H9 (cell line): ENCODE results near the gene SYNC. TPM values are rescaled to one million over a fixed set of nuclear protein-coding genes. Genes with fewer than 3 reads are reported as not detected.

Experiments
- DNase-seq: peaks from one replicate; pipeline ENCODE4 v3.0.0-alpha.2; 2017
- H2AFZ ChIP-seq: one replicate; pipeline ENCODE4 v1.6.1; 2013; ENCODE audit warnings: mild to moderate bottlenecking, low read length, control low read depth, moderate library complexity
- H2AK5ac ChIP-seq: 2 replicates; pipeline ENCODE4 v1.6.1; 2013; ENCODE audit warnings: low read length, control low read depth, mixed read lengths; ENCODE audit not compliant: insufficient read length
- H2BK120ac ChIP-seq: one replicate; pipeline ENCODE4 v1.6.1; 2013; ENCODE audit warnings: low read depth, mild to moderate bottlenecking, low read length, control low read depth, inconsistent platforms; ENCODE audit not compliant: poor library complexity, severe bottlenecking
- H2BK12ac ChIP-seq: 2 replicates; pipeline ENCODE4 v1.6.1; 2013; ENCODE audit warnings: low read length, control low read depth, mixed read lengths, low read depth; ENCODE audit not compliant: insufficient read length
- H2BK15ac ChIP-seq: 2 replicates; pipeline ENCODE4 v1.6.1; 2013; ENCODE audit warnings: low read depth, low read length, control low read depth
- H2BK20ac ChIP-seq: one replicate; pipeline ENCODE4 v1.6.1; 2013; ENCODE audit warnings: low read depth, mild to moderate bottlenecking, low read length, control low read depth, inconsistent platforms; ENCODE audit not compliant: poor library complexity, severe bottlenecking
- H2BK5ac ChIP-seq: 2 replicates; pipeline ENCODE4 v1.6.1; 2013; ENCODE audit warnings: low read length, control low read depth, mixed read lengths; ENCODE audit not compliant: insufficient read length
- H3K14ac ChIP-seq: 2 replicates; pipeline ENCODE4 v1.6.1; 2013; ENCODE audit warnings: low read length, control low read depth; ENCODE audit not compliant: insufficient read depth
- H3K18ac ChIP-seq: 2 replicates; pipeline ENCODE4 v1.6.1; 2013; ENCODE audit warnings: low read depth, mild to moderate bottlenecking, mixed read lengths, low read length, control low read depth; ENCODE audit not compliant: insufficient read length
- H3K23ac ChIP-seq: 2 replicates; pipeline ENCODE4 v1.6.1; 2013; ENCODE audit warnings: low read length, control low read depth, mixed read lengths, low read depth; ENCODE audit not compliant: insufficient read length
- H3K23me2 ChIP-seq: 2 replicates; pipeline ENCODE4 v1.6.1; 2013; ENCODE audit warnings: low read depth, mild to moderate bottlenecking, mixed read lengths, low read length, control low read depth; ENCODE audit not compliant: insufficient read length, poor library complexity, severe bottlenecking
- H3K27ac ChIP-seq: 2 replicates; pipeline ENCODE4 v1.5.1; 2013; ENCODE audit warnings: low read length, control low read depth, mixed read lengths, low read depth; ENCODE audit not compliant: insufficient read length
- H3K27me3 ChIP-seq: 2 replicates; pipeline ENCODE4 v1.6.1; 2013; ENCODE audit warnings: low read length, control low read depth, inconsistent platforms; ENCODE audit not compliant: insufficient read depth
- H3K4ac ChIP-seq: 2 replicates; pipeline ENCODE4 v1.6.1; 2013; ENCODE audit warnings: low read depth, mild to moderate bottlenecking, control low read depth, inconsistent platforms, low read length, moderate library complexity
- H3K4me1 ChIP-seq: 2 replicates; pipeline ENCODE4 v1.6.1; 2013; ENCODE audit warnings: low read length, control low read depth, inconsistent platforms; ENCODE audit not compliant: insufficient read depth
- H3K4me2 ChIP-seq: 2 replicates; pipeline ENCODE4 v1.6.1; 2013; ENCODE audit warnings: low read length, control low read depth, mixed read lengths; ENCODE audit not compliant: insufficient read length, insufficient read depth
- H3K56ac ChIP-seq: 2 replicates; pipeline ENCODE4 v1.6.1; 2013; ENCODE audit warnings: low read depth, mild to moderate bottlenecking, mixed read lengths, low read length, control low read depth; ENCODE audit not compliant: insufficient read length
- H3K79me1 ChIP-seq: 2 replicates; pipeline ENCODE4 v1.6.1; 2013; ENCODE audit warnings: low read depth, mild to moderate bottlenecking, moderate library complexity, low read length, control low read depth, inconsistent platforms; ENCODE audit not compliant: insufficient read depth, poor library complexity, severe bottlenecking
- H3K79me2 ChIP-seq: 2 replicates; pipeline ENCODE4 v1.6.1; 2013; ENCODE audit warnings: low read length, control low read depth, inconsistent platforms; ENCODE audit not compliant: insufficient read depth
- H3K9ac ChIP-seq: 2 replicates; pipeline ENCODE4 v1.6.1; 2013; ENCODE audit warnings: low read length, control low read depth, mixed read lengths; ENCODE audit not compliant: insufficient read length; ENCODE audit errors: extremely low read depth
- H3K9me3 ChIP-seq: one replicate; pipeline ENCODE4 v1.6.1; 2013; ENCODE audit warnings: low read depth, low read length, inconsistent platforms; ENCODE audit not compliant: control insufficient read depth
- H3T11ph ChIP-seq: one replicate; pipeline ENCODE4 v1.6.1; 2013; ENCODE audit warnings: mild to moderate bottlenecking, low read length, control low read depth, inconsistent platforms
- H4K20me1 ChIP-seq: one replicate; pipeline ENCODE4 v1.6.1; 2013; ENCODE audit not compliant: control insufficient read depth, insufficient read length, insufficient read depth
- H4K5ac ChIP-seq: 2 replicates; pipeline ENCODE4 v1.6.1; 2013; ENCODE audit warnings: low read depth, mild to moderate bottlenecking, mixed read lengths, low read length, control low read depth; ENCODE audit not compliant: insufficient read length
- H4K8ac ChIP-seq: replicated peaks from 2 replicates; pipeline ENCODE4 v1.6.1; 2013; ENCODE audit warnings: low read length, control low read depth, mixed read lengths, low read depth; ENCODE audit not compliant: insufficient read length
- H4K91ac ChIP-seq: 2 replicates; pipeline ENCODE4 v1.6.1; 2013; ENCODE audit warnings: low read depth, mild to moderate bottlenecking, moderate library complexity, mixed read lengths, low read length, control low read depth; ENCODE audit not compliant: insufficient read length
- H3K27ac Mint-ChIP-seq, 3 experiments: 2 replicates in 2 of 3; 3 replicates in 1 of 3; pipeline ENCODE4 v1.8.0; 2020 to 2021; ENCODE audit warnings: mixed read lengths in 3 of 3, mild to moderate bottlenecking in 1 of 3, moderate library complexity in 1 of 3
- H3K27me3 Mint-ChIP-seq: 2 replicates; pipeline ENCODE4 v1.8.0; 2021; ENCODE audit warnings: low read depth, mild to moderate bottlenecking, moderate library complexity, mixed read lengths
- H3K36me3 Mint-ChIP-seq, 3 experiments: 2 replicates in 2 of 3; 3 replicates in 1 of 3; pipeline ENCODE4 v1.8.0; 2020 to 2021; ENCODE audit warnings: low read depth in 3 of 3, mixed read lengths in 3 of 3; ENCODE audit not compliant: insufficient read depth in 1 of 3
- H3K4me1 Mint-ChIP-seq, 2 experiments: 2 replicates each; pipeline ENCODE4 v1.8.0; 2020; ENCODE audit warnings: mixed read lengths in 2 of 2
- H3K4me3 Mint-ChIP-seq, 2 experiments: 2 replicates in 1 of 2; 3 replicates in 1 of 2; pipeline ENCODE4 v1.8.0; 2020 to 2021; ENCODE audit warnings: mild to moderate bottlenecking in 2 of 2, mixed read lengths in 2 of 2, moderate library complexity in 1 of 2
- H3K9me3 Mint-ChIP-seq, 2 experiments: 2 replicates in 1 of 2; 3 replicates in 1 of 2; pipeline ENCODE4 v1.8.0; 2020; ENCODE audit warnings: mild to moderate bottlenecking in 2 of 2, mixed read lengths in 2 of 2, moderate library complexity in 1 of 2
- CTCF ChIP-seq: fragments of 200-600 bp; sonication (generic); conservative IDR thresholded peaks from 3 replicates; pipeline ENCODE4 v1.8.0; 2021; ENCODE audit warnings: antibody characterized with exemption, mild to moderate bottlenecking
- WGBS: extraction: QIAGEN DNeasy Blood & Tissue Kit; methylation state at CpG from one replicate; pipeline ENCODE4 v1.1.7; 2013; ENCODE audit warnings: missing lambda C conversion rate, low lambda C conversion rate, mixed read lengths; ENCODE audit not compliant: insufficient read length; ENCODE audit errors: extremely low coverage; 5-methylcytosine and 5-hydroxymethylcytosine counted together
- total RNA-seq: library from RNA; stranded (reverse); gene quantifications from 2 replicates; pipeline ENCODE4 v1.2.1, GENCODE V29; 2021

Gene SYNC
- total RNA-seq, 1 experiment from 2014 or later: 0.15 TPM

GRCh38 chr1:32728413-32729077, 26.0 kb upstream of the SYNC start:
- no peak overlapping the region for H2BK5ac ChIP-seq
- no peaks in the 10 kb centered on the region for H3K79me1 ChIP-seq
- H3K9me3 ChIP-seq: no peaks in the 10 kb centered on the region
- no peak overlapping the region for H4K8ac ChIP-seq
- no peak overlapping the region for H3T11ph ChIP-seq
- no peaks in the 10 kb centered on the region for H3K79me2 ChIP-seq
- Mint-ChIP-seq H3K36me3 (no peaks in the 10 kb centered on the region), H3K9me3 (no peaks in the 10 kb centered on the region), H3K27ac (peak overlapping the region in 1 of 3 experiments; percentile 79; a peak in 1 of 7 replicates), H3K4me1 (peaks cover 20 to 24% of the 10 kb centered on the region in 2 experiments), H3K4me3 (no peak overlapping the region), H3K27me3 (peaks cover 17% of the 10 kb centered on the region)
- H4K20me1 ChIP-seq: no peaks in the 10 kb centered on the region
- no peak overlapping the region for H2AFZ ChIP-seq
- no peaks in the 10 kb centered on the region for H3K23me2 ChIP-seq
- H3K56ac ChIP-seq: no peak overlapping the region
- no peak overlapping the region for H3K4me2 ChIP-seq
- H3K4me1 ChIP-seq: no peaks in the 10 kb centered on the region; the same call in 1 of the 2 replicates
- no peak overlapping the region for H3K9ac ChIP-seq
- WGBS: no CpG with 5 or more reads among the region's 7 CpGs
- no peak overlapping the region for H4K5ac ChIP-seq
- no peak overlapping the region for H3K4ac ChIP-seq
- H3K27me3 ChIP-seq: no peaks in the 10 kb centered on the region
- H4K91ac ChIP-seq: no peak overlapping the region
- H3K14ac ChIP-seq: no peak overlapping the region
- H3K18ac ChIP-seq: no peak overlapping the region
- H2BK20ac ChIP-seq: no peak overlapping the region
- H3K27ac ChIP-seq: no peak overlapping the region
- no peak overlapping the region for H3K23ac ChIP-seq
- TF ChIP-seq CTCF: no peak
- H2BK120ac ChIP-seq: no peak overlapping the region
- DNase-seq: no peak
- no peak overlapping the region for H2BK12ac ChIP-seq
- H2AK5ac ChIP-seq: no peak overlapping the region
- H2BK15ac ChIP-seq: no peak overlapping the region
